ENCODE data around the gene ZC3H15. TPM values are rescaled to one million over a fixed set of nuclear protein-coding genes. Genes with fewer than 3 reads are reported as not detected.
A peak's percentile ranks its signal among the peaks of the same experiment; 100 is the strongest.
"Not testable (repeated sequence)": the region's sequence is repeated elsewhere in the genome, so short reads cannot be mapped to it uniquely, and the experiment has no call there.

Gene ZC3H15
- total RNA-seq, 1 donor from 2014 or later, result 76.1 TPM

- H3K4me3 ChIP-seq (ENCODE audit: low read depth, low read length), result no peak overlapping the region
- no peak for DNase-seq (ENCODE audit: low read depth)
- no peak for TF ChIP-seq CTCF (IDR thresholded peaks at IDR 0.05; ENCODE audit: insufficient read depth, low read length, poor library complexity, severe bottlenecking)
- no peaks in the 10 kb centered on the region for H3K27me3 ChIP-seq (ENCODE audit: control insufficient read depth, insufficient read depth, low read length)
- no peaks in the 10 kb centered on the region for H3K36me3 ChIP-seq (ENCODE audit: control insufficient read depth, insufficient read depth, low read length)
Observed at GRCh38 chr2:186517090-186517489, 31.0 kb downstream of the ZC3H15 start.

GRCh38 chr2:186518291-186518690 is 32.2 kb downstream of the ZC3H15 start:
- no peak for TF ChIP-seq CTCF (IDR thresholded peaks at IDR 0.05; ENCODE audit: insufficient read depth, low read length, poor library complexity, severe bottlenecking)
- Histone ChIP-seq H3K27me3 (ENCODE audit: control insufficient read depth, insufficient read depth, low read length) (no peaks in the 10 kb centered on the region), H3K36me3 (ENCODE audit: control insufficient read depth, insufficient read depth, low read length) (no peaks in the 10 kb centered on the region), H3K4me3 (ENCODE audit: low read depth, low read length) (no peak overlapping the region)
- DNase-seq (ENCODE audit: low read depth), result no peak

GRCh38 chr2:186518945-186519344 is 32.9 kb downstream of the ZC3H15 start:
- no peak for TF ChIP-seq CTCF (IDR thresholded peaks at IDR 0.05; ENCODE audit: insufficient read depth, low read length, poor library complexity, severe bottlenecking)
- DNase-seq (ENCODE audit: low read depth), result peak; percentile 86
- H3K27me3 ChIP-seq (ENCODE audit: control insufficient read depth, insufficient read depth, low read length), result no peaks in the 10 kb centered on the region
- no peaks in the 10 kb centered on the region for H3K36me3 ChIP-seq (ENCODE audit: control insufficient read depth, insufficient read depth, low read length)
- no peak overlapping the region for H3K4me3 ChIP-seq (ENCODE audit: low read depth, low read length)

GRCh38 chr2:186521570-186522153 is 35.6 kb downstream of the ZC3H15 start:
- not testable (repeated sequence) for H3K4me3 ChIP-seq (ENCODE audit: low read depth, low read length); H3K36me3 ChIP-seq (ENCODE audit: control insufficient read depth, insufficient read depth, low read length); DNase-seq (ENCODE audit: low read depth); H3K27me3 ChIP-seq (ENCODE audit: control insufficient read depth, insufficient read depth, low read length)

GRCh38 chr2:186522450-186522849 is 36.4 kb downstream of the ZC3H15 start:
- Histone ChIP-seq H3K27me3 (ENCODE audit: control insufficient read depth, insufficient read depth, low read length) (no peaks in the 10 kb centered on the region), H3K36me3 (ENCODE audit: control insufficient read depth, insufficient read depth, low read length) (no peaks in the 10 kb centered on the region), H3K4me3 (ENCODE audit: low read depth, low read length) (no peak overlapping the region)
- no peak for DNase-seq (ENCODE audit: low read depth)
- no peak for TF ChIP-seq CTCF (IDR thresholded peaks at IDR 0.05; ENCODE audit: insufficient read depth, low read length, poor library complexity, severe bottlenecking)

GRCh38 chr2:186523791-186524190 is 37.7 kb downstream of the ZC3H15 start:
- Histone ChIP-seq H3K4me3 (ENCODE audit: low read depth, low read length) (no peak overlapping the region), H3K27me3 (ENCODE audit: control insufficient read depth, insufficient read depth, low read length) (no peaks in the 10 kb centered on the region), H3K36me3 (ENCODE audit: control insufficient read depth, insufficient read depth, low read length) (no peaks in the 10 kb centered on the region)
- no peak for DNase-seq (ENCODE audit: low read depth)
- TF ChIP-seq CTCF (IDR thresholded peaks at IDR 0.05; ENCODE audit: insufficient read depth, low read length, poor library complexity, severe bottlenecking), result no peak

Measured in kidney epithelial cell (primary cell).